Heart left ventricle (tissue), 16 donors: Measurements from ENCODE around the gene NTRK1. TPM values are rescaled to one million over a fixed set of nuclear protein-coding genes. Genes with fewer than 3 reads are reported as not detected.

ENCODE experiments used
- ATAC-seq, 4 donors: fragments of 200-7000 bp; cut with Tn5 transposase; one replicate each; pipeline ENCODE4 v1.9.1; 2020 to 2022; ENCODE audit warnings: moderate library complexity in 4 of 4, mild to moderate bottlenecking in 3 of 4, moderate number of reproducible peaks in 1 of 4
- DNase-seq, 5 donors: peaks; one replicate each; pipeline ENCODE4 v3.0.0-alpha.2; 2020
- H3K27ac ChIP-seq, 12 donors: fragments of 200-600 bp; sonication (generic) in 4 of 12; one replicate each; pipeline versions ENCODE4 v1.5.0 to v1.8.0; 2016 to 2022; ENCODE audit warnings: mild to moderate bottlenecking in 2 of 12
- H3K27me3 ChIP-seq, 9 donors: fragments of 200-600 bp; sonication (generic) in 2 of 9; one replicate each; pipeline versions ENCODE4 v1.5.1 to v1.8.0; 2016 to 2022; ENCODE audit warnings: mild to moderate bottlenecking in 3 of 9
- H3K36me3 ChIP-seq, 9 donors: fragments of 200-600 bp; sonication (generic) in 2 of 9; one replicate each; pipeline versions ENCODE4 v1.5.0 to v1.8.0; 2018 to 2022; ENCODE audit warnings: mild to moderate bottlenecking in 2 of 9
- H3K4me1 ChIP-seq, 12 donors: fragments of 200-600 bp; sonication (generic) in 4 of 12; one replicate each; pipeline versions ENCODE4 v1.5.0 to v1.8.0; 2016 to 2022; ENCODE audit warnings: mild to moderate bottlenecking in 3 of 12
- H3K4me3 ChIP-seq, 12 donors: fragments of 200-600 bp; sonication (generic) in 4 of 12; one replicate each; pipeline versions ENCODE4 v1.5.0 to v1.8.0; 2017 to 2022; ENCODE audit warnings: mild to moderate bottlenecking in 9 of 12, moderate library complexity in 4 of 12
- H3K9me3 ChIP-seq, 12 donors: fragments of 200-600 bp; sonication (generic) in 4 of 12; one replicate each; pipeline versions ENCODE4 v1.5.0 to v1.8.0; 2016 to 2022; ENCODE audit warnings: mild to moderate bottlenecking in 1 of 12
- WGBS, 4 donors: extraction: QIAGEN DNeasy Blood & Tissue Kit in 2 of 4; methylation state at CpG; one replicate each; pipeline versions ENCODE4 v1.1.5 to v1.1.7; 2013 to 2018; 5-methylcytosine and 5-hydroxymethylcytosine counted together
- intact Hi-C, 10 donors: fragments of 100-400 bp; cut with DNase I; formaldehyde crosslinking; loops; one replicate each; pipeline versions ENCODE4 v1.11.1 to v1.14.2; 2022
- polyA plus RNA-seq, 2 donors: library from polyadenylated mRNA; stranded (reverse); fragments of 200-250 nt; gene quantifications; one replicate each; pipeline ENCODE4 v1.2.3, GENCODE V29; 2013
- total RNA-seq, 9 donors: library from RNA; depleted of rRNA in 2 of 9; stranded (reverse); fragments of >200 nt in 2 of 9; fragmentation: NEBNext Ultra II Directional in 3 of 9; extraction: Animal tissue kit (Norgen Biotek cat#: 25700) in 3 of 9; gene quantifications; one replicate each; pipeline versions ENCODE4 v1.1.0 to v1.2.4, GENCODE V29; 2016 to 2023
- TF ChIP-seq, protein P1 (sequence below), 12 donors: fragments of 200-600 bp; sonication (generic) in 4 of 12; IDR thresholded peaks; one replicate each; pipeline versions ENCODE4 v1.5.0 to v1.8.0; 2018 to 2022; ENCODE audit warnings: antibody characterized with exemption in 12 of 12, mild to moderate bottlenecking in 5 of 12
- donor health status: ischemic (EF 13 %, LVEDD 7.1; RV severe dilation, severe dysfunction).
- donor health status: healthy with polysubstance abuse.
- donor health status: DM: no; HTN: yes; CAD: no.
- donor health status: DM: no; HTN: no; CAD: no.
- donor health status: ischemic (EF 25% LVEDD 6.9; RV normal size, moderate dysfunction).
- donor health status: ischemic (EF 25% LVEDD 5.7; RV mildly dilated, moderate dysfunction).
- donor health status: healthy.
- donor health status: DM: yes; HTN: yes; CAD: no.
- donor health status: ischemic (EF 35%, LVEDD 5.7; RV mildly dilated, moderate dysfunction).
- donor health status: nonischemic (EF 11% LVEDD 7.7; RV severe dilation, severe dysfunction).
- donor health status: DM: yes; HTN: yes; CAD: no.
- donor health status: PGD.
- donor health status: ischemic (EF 29% LVEDD 5.4; RV normal size, mild dysfunction).
- donor health status: nonischemic (EF 23%, LVEDD 6.1; RV moderate dilation, normal function).

NTRK1 gene
- total and polyA plus RNA-seq, 11 donors: 0.22 to 1.6 (median 1.1) TPM

DNA sequence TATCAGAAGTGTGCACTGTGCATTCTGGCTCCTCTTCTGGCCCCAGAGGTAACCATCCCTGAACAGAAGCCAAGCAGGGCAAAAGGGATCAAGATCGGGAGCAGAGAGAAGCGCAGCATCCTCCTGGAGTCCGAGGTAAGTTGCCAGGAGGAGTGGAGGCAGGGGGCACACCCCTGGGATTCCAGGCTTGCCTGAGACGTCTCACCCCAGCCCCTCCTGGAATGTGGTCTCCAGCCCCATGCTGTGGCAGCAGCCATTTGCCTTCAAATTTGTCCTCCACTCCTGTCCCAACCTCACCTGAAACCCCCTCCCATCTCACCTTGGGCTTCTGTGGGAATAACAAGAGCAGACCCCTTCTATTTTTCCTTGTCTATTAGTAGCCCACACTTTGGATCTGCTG, 69.8 kb downstream of the NTRK1 start:
- intact Hi-C loops: no loop called here
- Histone ChIP-seq H3K36me3 (peaks cover 0 to 17% (median 6%) of the 10 kb centered on the region in 9 donors), H3K9me3 (no peaks in the 10 kb centered on the region), H3K4me3 (no peak overlapping the region), H3K27me3 (peaks cover 11 to 38% (median 23%) of the 10 kb centered on the region in 9 donors), H3K27ac (no peak overlapping the region), H3K4me1 (peaks cover 0 to 26% (median 8%) of the 10 kb centered on the region in 12 donors)
- no peak for ATAC-seq
- WGBS, 4 donors: 52 to 62% (median 57%) methylated on average over 4 of the region's 4 CpGs
- no peak for DNase-seq
- TF ChIP-seq, protein P1, sequence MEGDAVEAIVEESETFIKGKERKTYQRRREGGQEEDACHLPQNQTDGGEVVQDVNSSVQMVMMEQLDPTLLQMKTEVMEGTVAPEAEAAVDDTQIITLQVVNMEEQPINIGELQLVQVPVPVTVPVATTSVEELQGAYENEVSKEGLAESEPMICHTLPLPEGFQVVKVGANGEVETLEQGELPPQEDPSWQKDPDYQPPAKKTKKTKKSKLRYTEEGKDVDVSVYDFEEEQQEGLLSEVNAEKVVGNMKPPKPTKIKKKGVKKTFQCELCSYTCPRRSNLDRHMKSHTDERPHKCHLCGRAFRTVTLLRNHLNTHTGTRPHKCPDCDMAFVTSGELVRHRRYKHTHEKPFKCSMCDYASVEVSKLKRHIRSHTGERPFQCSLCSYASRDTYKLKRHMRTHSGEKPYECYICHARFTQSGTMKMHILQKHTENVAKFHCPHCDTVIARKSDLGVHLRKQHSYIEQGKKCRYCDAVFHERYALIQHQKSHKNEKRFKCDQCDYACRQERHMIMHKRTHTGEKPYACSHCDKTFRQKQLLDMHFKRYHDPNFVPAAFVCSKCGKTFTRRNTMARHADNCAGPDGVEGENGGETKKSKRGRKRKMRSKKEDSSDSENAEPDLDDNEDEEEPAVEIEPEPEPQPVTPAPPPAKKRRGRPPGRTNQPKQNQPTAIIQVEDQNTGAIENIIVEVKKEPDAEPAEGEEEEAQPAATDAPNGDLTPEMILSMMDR (IDR thresholded peaks at IDR 0.05): no peak

Other genes starting within 250 kb of the NTRK1 start
- 1 to 10 TPM in 4 of 9 donors, under 1 TPM in 5; 0.52 to 2.4 (median 0.95) TPM for gene HAPLN2, start 241.4 kb upstream of the NTRK1 start, total RNA-seq
- gene HAPLN2, start 241.4 kb upstream of the NTRK1 start, polyA plus RNA-seq: 1 to 10 TPM; 1.2 to 3.0 TPM
- gene BCAN, start 218.7 kb upstream of the NTRK1 start, total RNA-seq: under 1 TPM in 4 of 9 donors, not detected in 5; 0.09 to 0.27 (median 0.15) TPM
- gene BCAN, start 218.7 kb upstream of the NTRK1 start, polyA plus RNA-seq: under 1 TPM; 0.10 to 0.15 TPM
- 100 to 1,000 TPM in 7 of 9 donors, 10 to 100 TPM in 2; 75.3 to 499 (median 158) TPM for gene NES, start 183.5 kb upstream of the NTRK1 start, total RNA-seq
- 100 to 1,000 TPM in 1 of 2 donors, 10 to 100 TPM in 1; 59.7 to 160 TPM for gene NES, start 183.5 kb upstream of the NTRK1 start, polyA plus RNA-seq
- gene CRABP2, start 155.3 kb upstream of the NTRK1 start, total RNA-seq: 10 to 100 TPM in 1 of 9 donors, 1 to 10 TPM in 4, under 1 TPM in 1, not detected in 3; 0.80 to 11.4 (median 1.7) TPM
- gene CRABP2, start 155.3 kb upstream of the NTRK1 start, polyA plus RNA-seq: 1 to 10 TPM in 1 of 2 donors, under 1 TPM in 1; 0.46 to 1.5 TPM
- 10 to 100 TPM in 8 of 9 donors, 1 to 10 TPM in 1; 8.9 to 18.9 (median 15.0) TPM for gene METTL25B, start 132.4 kb upstream of the NTRK1 start, total RNA-seq
- 10 to 100 TPM; 15.6 to 24.3 TPM for gene METTL25B, start 132.4 kb upstream of the NTRK1 start, polyA plus RNA-seq
- 10 to 100 TPM in 8 of 9 donors, 1 to 10 TPM in 1; 8.4 to 17.9 (median 12.8) TPM for gene ISG20L2, start 132.1 kb upstream of the NTRK1 start, total RNA-seq
- gene ISG20L2, start 132.1 kb upstream of the NTRK1 start, polyA plus RNA-seq: 10 to 100 TPM in 1 of 2 donors, 1 to 10 TPM in 1; 5.1 to 17.6 TPM
- 100 to 1,000 TPM in 1 of 9 donors, 10 to 100 TPM in 8; 74.8 to 117 (median 79.6) TPM for gene MRPL24, start 119.8 kb upstream of the NTRK1 start, total RNA-seq
- 100 to 1,000 TPM; 135 to 230 TPM for gene MRPL24, start 119.8 kb upstream of the NTRK1 start, polyA plus RNA-seq
- gene HDGF, start 109.2 kb upstream of the NTRK1 start, total RNA-seq: 100 to 1,000 TPM; 137 to 224 (median 147) TPM
- gene HDGF, start 109.2 kb upstream of the NTRK1 start, polyA plus RNA-seq: 100 to 1,000 TPM in 1 of 2 donors, 10 to 100 TPM in 1; 87.7 to 240 TPM
- gene PRCC, start 93.3 kb upstream of the NTRK1 start, total RNA-seq: 10 to 100 TPM; 34.6 to 55.5 (median 39.0) TPM
- gene PRCC, start 93.3 kb upstream of the NTRK1 start, polyA plus RNA-seq: 10 to 100 TPM; 39.0 to 49.9 TPM
- 1 to 10 TPM in 6 of 9 donors, under 1 TPM in 3; 0.52 to 8.2 (median 1.9) TPM for gene SH2D2A, start 44.0 kb upstream of the NTRK1 start, total RNA-seq
- gene SH2D2A, start 44.0 kb upstream of the NTRK1 start, polyA plus RNA-seq: 1 to 10 TPM in 1 of 2 donors, under 1 TPM in 1; 0.95 to 1.1 TPM
- gene INSRR, start 1.7 kb upstream of the NTRK1 start, total RNA-seq: under 1 TPM in 7 of 9 donors, not detected in 2; 0.07 to 0.35 (median 0.11) TPM
- gene INSRR, start 1.7 kb upstream of the NTRK1 start, polyA plus RNA-seq: under 1 TPM in 1 of 2 donors, not detected in 1; 0.42 TPM
- gene PEAR1, start 32.9 kb downstream of the NTRK1 start, total RNA-seq: 10 to 100 TPM in 2 of 9 donors, 1 to 10 TPM in 7; 4.1 to 14.7 (median 7.5) TPM
- gene PEAR1, start 32.9 kb downstream of the NTRK1 start, polyA plus RNA-seq: 1 to 10 TPM; 7.1 TPM
- under 1 TPM in 1 of 9 donors, not detected in 8; 0.27 TPM for gene LRRC71, start 59.8 kb downstream of the NTRK1 start, total RNA-seq
- under 1 TPM; 0.06 to 0.42 TPM for gene LRRC71, start 59.8 kb downstream of the NTRK1 start, polyA plus RNA-seq
- gene ARHGEF11, start 184.9 kb downstream of the NTRK1 start, total RNA-seq: 10 to 100 TPM; 22.0 to 44.1 (median 32.4) TPM
- gene ARHGEF11, start 184.9 kb downstream of the NTRK1 start, polyA plus RNA-seq: 10 to 100 TPM; 12.2 to 22.0 TPM
- not detected for gene ETV3L, start 238.9 kb downstream of the NTRK1 start, total RNA-seq
- not detected for gene ETV3L, start 238.9 kb downstream of the NTRK1 start, polyA plus RNA-seq